GM10248 (cell line): ENCODE results near the gene CCR3.

Experiments used
- CTCF ChIA-PET: fragments of 300-600 bp; sonication (Branson Sonifier 250); formaldehyde crosslinking; extraction: SDS; loops from one replicate; lab custom pipeline; 2021; ENCODE audit warnings: antibody characterized with exemption; lab: Yijun Ruan, JAX
- POLR2A ChIA-PET: fragments of 350-650 bp; sonication (Branson Sonifier 250); formaldehyde crosslinking; extraction: SDS; loops from one replicate; lab custom pipeline; 2020; ENCODE audit warnings: antibody characterized with exemption; lab: Yijun Ruan, JAX
- DNase-seq: peaks from one replicate; pipeline ENCODE4 v3.0.0; 2012; ENCODE audit errors: extremely low spot score
- CTCF ChIP-seq: IDR thresholded peaks from 2 replicates; pipeline ENCODE4 v1.5.1; 2012; ENCODE audit warnings: mild to moderate bottlenecking, low read depth; ENCODE audit errors: extremely low read depth, missing control alignments, control extremely low read depth

The CCR3 gene

GRCh38 chr3:46242120-46242519, at the start of gene CCR3:
CCR3 (plus strand) TSS chr3:46242460; CDS start chr3:46265159, 22,699 bp downstream.
- ChIA-PET POLR2A (no interaction called here), CTCF (interaction anchor here (1.3 kb wide), 1 partner anchor 8 kb away, joined by 5 read pairs; no protein-coding TSS in a partner anchor)
- no peak for DNase-seq
- no peak for TF ChIP-seq CTCF

GRCh38 chr3:46192939-46193338, 49.3 kb upstream of the CCR3 start:
- TF ChIP-seq CTCF: no peak
- POLR2A ChIA-PET: no interaction called here
- CTCF ChIA-PET: interaction anchor here (1.2 to 1.4 kb wide), 2 partner anchors 14 to 114 kb away, joined by 3 to 4 read pairs; no protein-coding TSS in a partner anchor
- no peak for DNase-seq

GRCh38 chr3:46193436-46193835, 48.8 kb upstream of the CCR3 start:
- CTCF ChIA-PET: interaction anchor here (1.3 to 1.4 kb wide), 2 partner anchors 13 to 17 kb away, joined by 3 to 4 read pairs; no protein-coding TSS in a partner anchor
- no peak for DNase-seq
- TF ChIP-seq CTCF: no peak
- POLR2A ChIA-PET: no interaction called here

- TF ChIP-seq CTCF: no peak
- ChIA-PET POLR2A (no interaction called here), CTCF (interaction anchor here (1.3 kb wide), 1 partner anchor 15 kb away, joined by 3 read pairs; no protein-coding TSS in a partner anchor)
- DNase-seq: no peak
Observed at GRCh38 chr3:46194868-46195553, 47.2 kb upstream of the CCR3 start.

- no peak for DNase-seq
- ChIA-PET CTCF (interaction anchor here (1.2 to 1.6 kb wide), 2 partner anchors 11 to 18 kb away, joined by 3 to 6 read pairs; partner anchors contain the start of gene CCR1), POLR2A (no interaction called here)
- no peak for TF ChIP-seq CTCF
Observed at GRCh38 chr3:46196261-46196957, 45.9 kb upstream of the CCR3 start.

- no peak for TF ChIP-seq CTCF
- POLR2A ChIA-PET: no interaction called here
- CTCF ChIA-PET: no interaction called here
- DNase-seq: no peak
Observed at GRCh38 chr3:46200211-46200610, 42.0 kb upstream of the CCR3 start.
